SK-MEL-5 (cell line): ENCODE data around the gene PROSER2. TPM values are rescaled to one million over a fixed set of nuclear protein-coding genes. Genes with fewer than 3 reads are reported as not detected.

ENCODE experiments used
- DNase-seq: peaks from one replicate; pipeline ENCODE4 v3.0.0-alpha.2; 2016; ENCODE audit warnings: low read depth, low spot score
- in situ Hi-C: cut with HindIII; loops from 2 replicates; pipeline ENCODE4 v1.10.0; 2016; ENCODE audit warnings: low sequenced_read_pairs, high pct_unique_total_duplicates, low pct_unique_long_range_greater_than_20kb
- total RNA-seq: library from RNA; depleted of rRNA; stranded (reverse); fragments of >200 nt; shearing (Covaris generic); gene quantifications from 2 replicates; pipeline ENCODE4 v1.2.3, GENCODE V29; 2014

The PROSER2 gene
- total RNA-seq, 1 experiment from 2014 or later: 4.4 TPM

GRCh38 chr10:11853468-11853867 is 30.3 kb downstream of the PROSER2 start:
- in situ Hi-C loops: no loop called here
- no peak for DNase-seq

DNA sequence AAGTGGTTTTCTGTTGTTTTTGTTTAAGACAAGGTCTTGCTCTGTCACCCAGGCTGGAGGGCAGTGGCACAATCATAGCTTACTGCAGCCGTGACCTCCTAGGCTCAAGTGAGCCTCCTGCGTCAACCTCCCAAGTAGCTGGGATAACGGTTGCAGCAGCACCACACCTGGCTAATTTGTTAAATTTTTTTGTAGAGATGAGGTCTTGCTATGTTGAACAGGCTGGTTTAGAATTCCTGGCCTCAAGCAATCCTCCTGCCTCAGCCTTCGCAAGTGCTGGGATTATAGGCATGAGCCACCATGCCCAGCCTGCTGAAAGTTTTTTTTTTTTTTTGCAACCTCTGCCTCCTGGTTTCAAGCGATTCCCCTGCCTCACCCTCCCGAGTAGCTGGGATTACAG is 31.1 kb downstream of the PROSER2 start:
- in situ Hi-C loops: no loop called here
- no peak for DNase-seq

DNA sequence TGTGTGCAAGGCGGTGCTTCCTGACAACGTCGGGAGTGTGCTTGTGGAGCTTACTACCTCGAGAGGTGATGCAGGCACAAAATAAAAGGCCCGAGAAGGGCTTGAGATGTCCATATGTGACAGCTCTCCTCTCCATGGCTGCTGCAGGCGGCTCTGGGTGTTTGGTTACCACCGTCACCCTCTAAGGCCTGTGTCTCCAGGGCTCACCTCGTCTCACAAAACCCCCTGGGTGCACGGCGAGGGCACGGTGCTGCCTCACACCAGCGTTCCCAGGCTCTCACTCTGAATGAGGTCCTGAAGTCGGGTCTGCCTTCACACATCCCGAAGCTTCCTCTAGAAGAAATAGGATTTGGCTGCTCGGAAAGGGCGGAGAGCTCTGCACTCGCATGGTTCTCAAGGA is 32.9 kb downstream of the PROSER2 start:
- DNase-seq: no peak
- in situ Hi-C loops: no loop called here

GRCh38 chr10:11856678-11857077 is 33.5 kb downstream of the PROSER2 start:
- no peak for DNase-seq
- in situ Hi-C loops: no loop called here

GRCh38 chr10:11858093-11858492 is 34.9 kb downstream of the PROSER2 start:
- in situ Hi-C loops: no loop called here
- DNase-seq: no peak

- in situ Hi-C loops: no loop called here
- DNase-seq: no peak
Observed at GRCh38 chr10:11861341-11861740, 38.2 kb downstream of the PROSER2 start.

- DNase-seq: no peak
- in situ Hi-C loops: no loop called here
Observed at GRCh38 chr10:11861811-11862428, 38.8 kb downstream of the PROSER2 start.

DNA sequence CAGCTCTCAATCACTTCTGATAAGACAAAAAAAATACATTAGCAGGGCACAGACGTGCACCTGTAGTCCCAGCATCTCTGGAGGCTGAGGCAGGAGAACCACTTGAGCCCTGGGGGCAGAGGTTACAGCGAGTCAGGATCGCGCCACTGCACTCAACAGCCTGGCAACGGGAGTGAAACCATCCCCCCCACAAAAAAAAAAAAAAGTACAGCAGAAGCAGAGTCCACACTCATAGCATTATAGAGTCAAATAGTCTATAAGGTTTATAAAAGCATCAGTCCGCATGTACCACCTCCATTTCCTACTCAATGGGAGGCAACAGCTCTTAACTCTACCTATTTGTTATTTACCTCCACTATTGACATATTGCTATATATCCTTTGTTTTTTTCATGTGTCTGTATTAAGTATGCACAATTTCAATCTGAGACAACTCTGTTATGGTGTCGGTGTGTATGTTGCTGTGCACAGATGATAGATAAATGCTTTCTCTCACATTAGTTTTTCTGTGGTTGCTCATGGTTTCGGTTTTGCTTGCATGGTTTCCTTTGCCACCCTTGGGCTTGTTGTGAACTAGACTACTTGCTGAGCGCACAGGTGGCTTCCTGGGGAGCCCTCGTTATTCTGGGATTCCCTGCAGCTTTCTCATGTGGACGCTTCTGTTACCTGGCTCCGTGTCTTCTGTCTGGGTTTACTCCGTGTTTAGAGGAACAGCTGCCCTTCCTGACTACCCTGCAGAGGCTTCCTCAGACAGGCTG is 40.4 kb downstream of the PROSER2 start:
- in situ Hi-C loops: no loop called here
- no peak for DNase-seq

- in situ Hi-C loops: no loop called here
- DNase-seq: no peak
Observed at GRCh38 chr10:11864727-11865126, 41.6 kb downstream of the PROSER2 start.

DNA sequence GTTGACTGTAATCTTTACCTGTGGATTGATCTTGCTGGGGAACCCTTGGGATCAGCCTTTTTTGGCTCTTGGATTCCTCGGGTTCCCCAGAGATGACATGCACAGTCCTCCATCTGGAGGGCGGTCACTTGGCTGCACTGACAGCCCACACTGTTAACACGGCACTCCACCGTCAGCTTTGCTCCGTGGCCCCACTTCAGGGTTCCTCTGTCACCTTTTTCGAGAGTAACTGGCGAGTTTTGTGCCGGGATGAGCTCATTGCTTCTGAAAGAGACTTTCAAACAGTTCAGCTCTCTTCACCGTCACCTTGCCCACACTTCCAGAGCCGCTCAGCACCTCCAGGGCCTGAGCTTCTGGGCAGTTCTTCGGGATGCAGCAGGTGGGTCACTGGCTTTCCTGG is 42.4 kb downstream of the PROSER2 start:
- in situ Hi-C loops: no loop called here
- DNase-seq: no peak

GRCh38 chr10:11866199-11866925 is 43.2 kb downstream of the PROSER2 start:
- in situ Hi-C loops: no loop called here
- DNase-seq: no peak

DNA sequence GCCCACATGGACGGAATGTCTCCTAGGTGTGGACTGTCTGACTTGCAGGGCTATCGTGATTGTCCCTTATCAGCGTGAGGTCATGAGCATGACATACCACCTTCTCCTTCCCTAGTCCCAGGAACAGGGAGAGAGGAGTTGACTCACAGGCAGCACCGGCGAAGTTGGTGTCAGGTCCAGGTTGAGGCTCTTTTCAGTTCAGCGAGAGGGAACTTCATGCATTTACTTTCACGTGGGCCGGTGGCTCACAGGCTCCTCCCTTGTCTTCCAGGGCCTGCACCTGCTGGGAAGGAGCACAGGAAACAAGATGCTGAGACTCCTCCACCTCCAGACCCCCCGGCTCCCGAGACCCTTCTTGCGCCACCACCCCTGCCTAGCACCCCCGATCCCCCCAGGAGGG is 46.1 kb downstream of the PROSER2 start:
- in situ Hi-C loops: no loop called here
- no peak for DNase-seq

DNA sequence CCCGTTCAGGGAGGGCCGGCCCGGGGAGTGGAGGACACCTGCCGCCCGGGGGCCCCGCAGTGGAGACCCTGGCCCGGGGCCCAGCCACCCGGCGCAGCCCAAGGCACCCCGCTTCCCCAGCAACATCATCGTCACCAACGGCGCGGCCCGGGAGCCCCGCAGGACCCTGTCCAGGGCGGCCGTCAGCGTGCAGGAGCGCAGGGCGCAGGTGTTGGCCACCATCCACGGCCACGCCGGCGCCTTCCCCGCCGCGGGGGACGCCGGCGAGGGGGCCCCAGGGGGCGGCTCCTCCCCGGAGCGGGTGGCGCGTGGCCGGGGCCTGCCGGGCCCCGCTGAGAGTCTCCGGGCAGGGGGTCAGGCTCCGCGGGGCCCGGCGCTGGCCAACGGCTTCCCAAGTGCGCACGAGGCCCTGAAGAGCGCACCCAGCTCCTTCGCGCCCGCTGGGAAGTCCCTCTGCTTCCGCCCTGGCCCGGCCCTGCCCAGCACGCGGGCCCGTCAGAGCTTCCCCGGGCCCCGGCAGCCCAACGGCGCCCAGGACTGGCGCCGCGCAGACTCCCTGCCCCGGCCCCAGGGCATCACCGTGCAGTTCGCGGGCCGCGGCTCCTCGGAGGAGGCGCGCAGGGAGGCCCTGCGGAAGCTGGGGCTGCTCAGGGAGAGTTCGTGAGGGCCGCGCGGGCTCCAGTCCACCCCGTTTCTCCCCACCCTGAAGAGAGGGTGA is 46.7 kb downstream of the PROSER2 start:
- no peak for DNase-seq
- in situ Hi-C loops: no loop called here

DNA sequence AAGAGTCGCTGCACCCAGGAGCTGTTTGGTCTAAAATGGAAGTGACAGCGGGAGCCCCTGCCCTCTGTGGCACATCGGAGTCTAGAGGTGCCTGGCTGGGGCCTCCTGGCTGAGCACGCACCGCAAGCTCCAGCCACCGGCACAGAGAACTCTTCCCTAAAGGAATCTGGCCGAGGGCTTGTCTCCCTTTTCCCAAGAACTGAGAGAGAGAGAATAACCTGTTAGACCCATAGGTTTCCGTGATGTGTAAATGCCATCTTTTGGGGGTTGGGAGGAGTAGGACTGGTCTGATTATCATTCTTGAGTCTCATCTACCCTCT is 47.3 kb downstream of the PROSER2 start:
- DNase-seq: no peak
- in situ Hi-C loops: no loop called here

DNA sequence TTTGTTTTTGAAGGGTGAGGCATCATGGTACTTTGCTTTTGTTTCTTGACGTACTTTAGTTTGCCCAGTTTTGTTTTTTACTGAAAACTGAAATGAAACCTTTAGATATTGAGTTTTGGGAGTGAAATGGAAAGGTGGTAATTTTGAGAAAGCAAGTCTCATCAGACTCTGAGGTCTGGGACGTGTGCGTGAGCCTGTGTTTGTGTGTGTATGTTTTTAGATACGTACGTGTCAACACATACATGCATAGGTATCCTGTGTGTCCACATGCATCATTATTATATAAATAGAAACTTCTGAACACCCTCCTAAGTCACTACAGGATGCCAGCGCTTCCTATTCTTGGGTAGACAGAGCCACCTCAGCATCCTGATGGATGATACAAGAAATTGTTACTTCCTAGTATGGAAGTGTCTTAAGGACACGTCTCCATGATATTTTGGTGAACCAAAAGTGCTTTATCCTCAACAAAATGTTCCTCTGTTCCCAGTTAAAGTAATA is 47.8 kb downstream of the PROSER2 start:
- in situ Hi-C loops: no loop called here
- DNase-seq: no peak

- in situ Hi-C loops: no loop called here
- DNase-seq: no peak
Observed at GRCh38 chr10:11871466-11871865, 48.3 kb downstream of the PROSER2 start.

DNA sequence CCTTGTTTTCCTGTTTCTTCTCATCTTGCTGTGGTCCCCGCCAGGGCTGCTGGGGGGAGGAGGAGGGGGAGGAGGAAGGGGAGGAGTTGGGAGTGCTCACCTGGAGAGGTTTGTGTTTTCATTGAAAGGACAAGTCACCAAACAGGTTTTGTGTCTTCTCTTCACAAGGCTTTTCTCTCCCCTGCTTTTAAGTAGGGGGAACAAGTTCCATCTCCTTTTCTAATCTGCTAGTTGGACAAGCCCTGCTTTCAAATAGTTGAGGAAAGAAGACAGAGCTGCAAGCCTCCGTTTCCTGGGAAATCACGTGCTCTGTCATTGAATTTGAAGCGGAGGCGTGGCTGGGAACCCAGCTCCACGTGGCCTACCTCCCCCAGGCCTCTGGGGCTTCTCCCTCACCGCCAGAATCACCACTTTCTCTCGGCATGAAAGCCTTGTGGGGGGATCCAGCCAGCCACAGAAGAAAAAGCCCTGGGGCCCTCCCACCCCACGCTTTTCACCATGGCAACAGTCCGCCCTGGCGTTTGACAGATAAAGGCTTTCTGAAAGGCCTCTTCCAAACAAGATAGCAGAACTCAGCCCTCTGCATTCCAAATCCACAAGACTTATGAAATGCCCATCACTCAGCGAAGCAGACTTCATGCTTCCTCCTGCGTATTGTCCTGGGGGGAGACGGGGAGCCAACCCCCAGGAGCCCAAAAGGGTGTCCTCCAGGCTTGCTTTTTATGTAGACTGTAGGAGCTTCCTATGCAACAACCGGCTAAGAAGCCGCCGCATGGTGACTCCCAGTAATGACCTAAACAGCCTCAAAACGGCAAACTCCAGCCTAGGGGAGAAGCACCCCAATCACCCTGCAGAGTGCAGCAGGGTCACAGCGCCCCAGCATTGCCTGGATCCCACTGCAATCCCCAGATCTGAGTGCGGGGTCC is 51.7 kb downstream of the PROSER2 start:
- DNase-seq: peak; percentile 47
- in situ Hi-C loops: no loop called here
